HG03457 (cell line): ENCODE measurements around the gene BLVRA.
"Not testable (repeated sequence)": the region's sequence is repeated elsewhere in the genome, so short reads cannot be mapped to it uniquely, and the experiment has no call there.

Experiments
- ATAC-seq: cut with Tn5 transposase; IDR thresholded peaks from one replicate; pipeline ENCODE4 v1.9.1; 2021; ENCODE audit warnings: moderate number of reproducible peaks; ENCODE audit not compliant: unreplicated experiment

BLVRA gene

DNA sequence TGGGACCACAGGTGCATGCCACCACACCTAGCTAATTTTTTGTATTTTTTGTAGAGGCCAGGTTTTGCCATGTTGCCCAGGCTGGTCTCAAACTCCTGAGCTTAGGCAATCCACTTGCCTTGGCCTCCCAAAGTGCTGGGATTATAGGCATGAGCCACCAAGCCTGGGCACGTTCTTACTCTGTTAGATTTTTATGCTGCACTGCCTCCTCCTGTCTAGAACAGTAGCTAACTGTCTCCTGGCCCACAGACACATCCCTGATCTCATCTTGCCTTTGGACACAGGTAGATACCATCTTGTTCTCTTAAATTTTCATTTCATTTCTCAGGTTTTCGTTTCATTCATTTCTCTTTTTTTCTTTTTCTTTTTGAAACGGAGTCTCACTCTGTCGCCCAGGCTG, 41.1 kb downstream of the BLVRA start:
- ATAC-seq: no peak

DNA sequence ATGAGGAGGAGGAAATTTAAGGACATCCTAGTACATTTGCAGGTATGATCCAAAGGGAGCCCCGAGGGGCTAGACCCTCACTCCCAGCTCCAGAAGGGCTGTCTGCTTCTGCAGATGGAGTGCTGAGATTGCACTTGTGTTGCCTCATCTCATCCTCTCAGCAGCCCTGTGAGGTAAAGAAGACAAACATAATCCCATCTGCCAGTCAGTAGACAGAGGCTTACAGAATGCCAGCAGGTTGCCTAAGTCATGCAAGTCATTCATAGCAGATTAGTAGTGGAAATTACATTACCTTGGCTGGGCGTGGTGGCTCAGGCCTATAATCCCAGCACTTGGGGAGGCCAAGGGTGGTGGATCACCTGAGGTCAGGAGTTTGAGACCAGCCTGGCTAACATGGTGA, 45.4 kb downstream of the BLVRA start:
- no peak for ATAC-seq

GRCh38 chr7:43808410-43808809, 49.9 kb downstream of the BLVRA start:
- ATAC-seq: no peak

GRCh38 chr7:43810195-43810941, 51.9 kb downstream of the BLVRA start:
- ATAC-seq: not testable (repeated sequence)

- ATAC-seq: no peak
These were observed 56.9 kb downstream of the BLVRA start for GRCh38 chr7:43815373-43815772.

DNA sequence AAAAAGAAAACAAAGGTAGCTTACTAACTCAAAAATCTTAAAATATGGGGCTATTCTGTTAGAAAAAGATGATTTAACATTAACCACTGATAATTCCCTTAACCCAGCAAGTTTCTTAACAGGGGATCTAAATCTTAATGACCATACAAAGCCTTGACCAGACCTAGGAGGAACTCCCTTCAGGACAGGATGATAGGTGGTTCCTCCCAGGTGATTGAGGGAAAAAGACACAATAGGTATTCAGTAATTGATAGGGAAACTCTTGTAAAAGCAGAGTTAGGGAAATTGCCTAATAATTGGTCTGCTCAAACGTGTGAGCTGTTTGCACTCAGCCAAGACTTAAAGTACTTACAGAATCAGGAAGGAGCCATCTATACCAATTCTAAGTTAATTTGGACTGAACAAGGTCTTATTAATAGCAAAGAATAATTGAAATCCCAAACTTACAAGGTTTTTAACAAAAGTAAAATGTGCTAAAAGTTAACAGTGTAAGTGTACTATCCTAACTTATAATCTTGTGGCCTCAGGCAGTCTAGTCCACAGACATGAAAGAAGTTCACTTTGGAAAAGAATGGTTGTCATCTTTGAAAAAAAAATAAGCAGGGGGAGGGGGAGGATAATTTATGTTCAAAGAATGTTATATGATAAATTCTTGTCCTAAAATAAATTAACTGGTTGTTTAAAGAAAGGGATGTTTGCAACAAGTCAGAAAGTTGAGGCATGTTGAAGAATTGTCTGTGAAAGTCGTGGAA, 57.7 kb downstream of the BLVRA start:
- not testable (repeated sequence) for ATAC-seq

DNA sequence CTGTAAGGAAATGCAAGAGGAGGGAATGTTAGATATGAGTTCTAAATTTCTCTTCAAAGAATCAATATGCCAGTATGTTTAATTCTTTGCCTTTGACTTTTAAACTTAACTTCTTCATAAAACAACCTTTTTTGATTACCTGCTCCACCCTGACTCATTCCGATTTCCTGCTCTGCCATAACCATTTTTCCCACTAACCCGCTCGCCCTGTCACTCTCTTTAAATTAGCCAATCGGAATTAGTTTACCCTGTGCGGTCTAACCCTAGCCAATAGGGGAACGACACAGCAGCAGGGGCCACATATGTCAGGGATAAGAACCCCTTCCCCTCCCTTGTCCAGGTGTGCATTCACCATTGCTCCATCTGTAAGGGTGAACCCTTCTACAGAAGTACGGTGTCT, 64.9 kb downstream of the BLVRA start:
- not testable (repeated sequence) for ATAC-seq

DNA sequence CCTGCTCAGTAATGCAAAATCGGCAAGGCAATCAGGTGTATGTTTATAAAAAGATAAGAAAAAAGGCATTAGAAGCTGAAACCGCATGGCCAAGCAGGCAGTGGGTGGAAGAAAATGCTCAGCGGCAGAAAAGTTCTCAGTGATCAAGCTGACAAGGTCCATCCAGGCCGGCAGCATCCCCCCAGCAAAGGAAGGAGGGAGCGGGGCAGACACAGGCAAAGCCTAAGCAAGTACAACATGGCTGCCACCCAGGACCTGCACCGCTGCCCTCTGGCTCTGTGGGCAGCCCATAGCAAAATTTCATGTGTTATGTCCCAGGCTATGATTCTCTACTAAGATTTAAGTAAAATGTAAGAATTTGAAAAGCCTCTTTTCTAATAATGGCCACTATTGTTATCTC, 65.5 kb downstream of the BLVRA start:
- ATAC-seq: no peak

GRCh38 chr7:43824513-43824912, 66.0 kb downstream of the BLVRA start:
- ATAC-seq: not testable (repeated sequence)

DNA sequence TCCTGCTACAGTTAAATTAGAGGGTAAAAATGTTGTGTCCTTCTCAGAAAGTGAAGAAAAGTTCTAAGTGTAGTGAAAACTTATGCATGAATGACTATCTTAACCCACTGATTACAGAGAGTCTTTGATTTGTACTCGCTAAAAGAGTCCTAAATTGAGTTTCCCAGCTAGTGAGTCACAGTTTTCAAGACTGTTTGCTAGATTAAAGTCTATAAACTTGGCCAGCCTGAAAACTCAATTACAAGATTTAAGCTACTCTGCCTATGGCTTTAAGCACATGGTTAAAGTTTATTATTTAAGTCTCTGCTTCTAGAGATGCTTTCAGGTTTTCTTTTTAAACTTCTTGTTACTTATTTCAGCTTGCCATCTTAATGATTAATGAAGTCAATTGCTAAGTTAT, 66.5 kb downstream of the BLVRA start:
- ATAC-seq: no peak

GRCh38 chr7:43825391-43825808, 66.9 kb downstream of the BLVRA start:
- no peak for ATAC-seq

DNA sequence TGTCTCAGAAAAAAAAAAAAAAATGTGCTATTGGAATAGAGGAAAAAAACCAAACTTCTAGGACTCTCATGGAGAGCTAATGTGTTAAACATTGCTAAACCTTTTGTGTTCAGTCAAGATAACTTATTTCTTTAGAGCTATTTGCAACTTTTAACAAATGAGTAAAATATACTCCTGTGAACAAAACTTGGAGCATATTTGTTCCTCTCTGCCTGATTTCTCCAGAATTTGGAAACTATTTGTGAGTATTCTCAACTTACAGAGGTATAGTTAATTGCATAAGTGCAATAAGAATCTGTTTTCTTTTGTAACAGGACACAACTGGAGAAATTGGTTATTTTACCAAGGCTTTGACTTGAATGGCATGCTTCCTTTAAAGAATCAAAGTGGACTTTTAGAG, 72.4 kb downstream of the BLVRA start:
- ATAC-seq: not testable (repeated sequence)

DNA sequence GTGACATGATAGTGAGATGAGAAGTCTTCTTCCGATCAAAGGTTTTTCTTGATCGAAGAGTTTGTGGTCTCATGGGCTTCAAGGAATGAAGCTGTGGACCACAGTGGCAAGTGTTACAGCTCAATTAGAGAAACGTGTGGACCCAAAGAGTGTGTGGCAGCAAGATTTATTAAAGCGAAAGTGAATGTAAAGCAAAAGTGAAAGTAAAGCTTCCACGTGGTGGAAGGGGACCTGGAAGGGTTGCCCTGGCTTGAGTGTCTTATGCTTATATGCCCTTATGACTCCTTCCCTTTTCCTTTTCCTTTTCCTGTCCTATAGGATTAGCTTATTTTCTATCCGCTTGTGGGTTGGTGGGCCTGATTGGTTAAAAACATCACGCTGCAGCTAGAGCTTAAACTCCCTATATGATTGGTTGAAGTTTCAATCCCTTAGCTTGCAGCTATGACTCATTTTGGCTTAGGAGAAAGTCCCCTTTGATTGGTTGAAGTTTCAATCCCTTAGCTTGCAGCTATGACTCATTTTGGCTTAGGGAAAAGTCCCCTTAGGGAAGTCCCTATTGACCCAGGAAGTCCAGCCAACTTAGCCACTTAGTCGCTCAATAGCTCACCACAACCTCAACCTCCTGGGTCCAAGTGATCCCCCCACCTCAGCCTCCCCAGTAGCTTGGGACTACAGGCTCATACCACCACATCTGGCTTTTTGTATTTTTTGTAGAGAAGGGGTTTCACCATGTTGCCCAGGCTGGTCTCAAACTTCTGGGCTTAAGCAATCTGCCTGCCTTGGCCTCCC, 76.2 kb downstream of the BLVRA start:
- ATAC-seq: no peak

- no peak for ATAC-seq
These were observed 79.8 kb downstream of the BLVRA start for GRCh38 chr7:43838201-43838658.

GRCh38 chr7:43843296-43843695, 84.8 kb downstream of the BLVRA start:
- no peak for ATAC-seq

DNA sequence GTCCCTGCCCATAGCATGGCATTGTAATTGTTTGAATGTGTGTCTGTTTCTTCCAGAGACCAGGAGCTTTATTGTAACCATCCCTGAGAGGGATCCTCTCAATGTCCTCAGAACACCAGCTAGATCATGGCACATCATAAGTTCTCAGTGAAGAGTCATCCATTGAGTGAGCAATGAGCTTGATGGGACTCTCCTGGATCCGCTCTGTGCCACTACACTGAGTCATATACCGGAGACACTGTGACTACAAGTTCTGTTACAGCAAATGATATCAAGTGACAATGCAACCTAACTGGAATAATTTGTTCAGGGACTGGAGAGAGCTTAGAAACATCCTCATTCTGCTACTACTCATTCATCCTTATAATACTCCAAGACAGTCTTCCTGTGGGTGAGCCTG, 85.8 kb downstream of the BLVRA start:
- no peak for ATAC-seq

DNA sequence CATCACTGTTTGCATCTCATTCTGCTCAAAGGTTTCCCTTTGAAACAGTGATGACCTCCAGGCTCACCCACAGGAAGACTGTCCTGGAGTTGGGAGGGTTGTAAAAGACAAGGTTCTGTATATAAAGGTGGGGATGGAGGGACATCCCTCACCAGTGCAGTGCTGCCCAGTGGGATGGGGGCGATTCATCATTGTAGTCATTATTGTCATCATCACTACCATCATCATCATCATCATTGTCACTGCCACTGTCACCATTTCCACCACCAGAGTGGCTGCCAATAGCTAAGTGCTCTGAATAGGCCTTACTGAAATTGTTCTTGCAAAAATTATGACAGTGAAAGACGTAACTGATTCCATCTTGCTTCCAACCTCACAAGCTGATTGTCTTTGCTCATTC, 86.2 kb downstream of the BLVRA start:
- ATAC-seq: no peak

DNA sequence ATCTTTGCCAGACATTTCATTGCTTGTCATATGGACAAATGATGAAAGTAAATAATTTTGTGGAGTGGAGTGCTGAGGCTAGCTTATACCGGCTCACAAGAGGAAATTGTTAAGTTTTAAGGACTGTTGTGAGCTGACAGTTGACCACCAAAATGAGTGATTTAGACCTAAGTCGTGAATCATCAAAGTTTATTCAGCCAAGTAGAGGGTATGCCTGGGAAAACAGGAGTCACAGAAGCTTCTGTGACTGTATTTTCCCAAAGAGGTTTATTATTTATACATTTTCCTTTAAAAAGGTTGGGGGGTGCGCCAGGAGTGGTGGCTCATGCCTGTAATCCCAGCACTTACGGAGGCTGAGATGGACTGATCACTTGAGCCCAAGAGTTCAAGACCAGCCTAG, 89.0 kb downstream of the BLVRA start:
- no peak for ATAC-seq

- no peak for ATAC-seq
These were observed 90.6 kb downstream of the BLVRA start for GRCh38 chr7:43849047-43849446.

DNA sequence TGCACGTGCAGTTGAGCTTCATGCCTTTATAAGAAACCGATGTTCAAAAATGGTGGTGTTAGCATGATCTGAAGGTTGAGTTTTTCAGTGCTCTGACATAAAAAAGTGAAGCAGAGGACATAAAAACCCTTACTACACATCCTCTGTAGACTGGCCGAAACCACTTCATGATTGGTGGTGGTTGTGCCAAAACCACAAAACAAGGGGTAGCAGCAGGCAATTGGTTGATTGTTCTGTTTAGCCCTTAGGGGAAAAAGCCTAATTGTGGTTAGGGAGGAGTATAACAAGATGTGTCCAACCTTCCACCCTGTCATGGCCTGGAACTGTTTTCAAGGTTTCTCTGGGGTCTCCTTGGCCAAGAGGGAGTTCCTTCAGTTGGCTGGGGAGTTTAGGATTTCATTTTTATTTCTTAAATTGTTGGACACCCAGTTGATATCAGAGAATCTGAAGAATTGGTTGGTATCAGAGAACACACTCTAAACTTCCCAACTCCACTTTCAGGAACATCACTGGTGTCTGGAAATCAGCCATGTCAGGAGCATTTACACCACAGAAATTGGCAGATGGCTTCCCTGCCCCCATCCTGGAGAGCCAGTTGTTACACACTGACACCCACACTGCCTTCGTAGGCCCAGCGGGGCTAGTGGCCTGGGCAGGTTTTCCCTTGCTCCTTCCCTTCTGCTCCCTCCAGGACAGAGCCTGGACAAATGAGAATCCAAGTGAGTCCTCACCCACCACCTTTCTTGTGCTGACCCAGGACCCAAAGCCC, 92.1 kb downstream of the BLVRA start:
- no peak for ATAC-seq

DNA sequence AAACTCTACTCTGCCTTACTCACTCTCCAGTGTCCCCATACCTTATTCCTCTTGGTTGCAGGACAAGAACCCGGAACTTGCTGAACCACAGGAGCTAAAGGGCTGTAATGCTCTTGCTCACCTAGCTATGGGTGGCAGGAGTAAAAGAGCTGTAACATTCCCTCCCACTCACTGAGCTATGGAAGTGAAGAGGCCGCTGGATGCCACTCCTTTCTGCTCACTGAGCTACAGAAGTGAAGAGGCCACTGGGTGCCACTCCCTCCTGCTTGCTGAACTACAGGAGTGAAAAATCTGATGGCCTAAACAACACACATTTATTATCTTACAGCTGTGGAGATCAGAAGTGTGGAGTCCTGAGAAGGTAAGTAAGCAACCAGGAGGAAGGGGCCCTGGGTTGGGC, 93.3 kb downstream of the BLVRA start:
- no peak for ATAC-seq
